Cardiac septum (tissue), 1 donor: ENCODE measurements around the gene CBS. TPM values are rescaled to one million over a fixed set of nuclear protein-coding genes. Genes with fewer than 3 reads are reported as not detected.
"Not testable (repeated sequence)": the region's sequence is repeated elsewhere in the genome, so short reads cannot be mapped to it uniquely, and the experiment has no call there.

Experiments used
- DNase-seq: peaks from one replicate; pipeline ENCODE4 v3.0.0-alpha.2; 2020; ENCODE audit warnings: low spot score
- intact Hi-C: fragments of 100-400 bp; cut with DNase I; formaldehyde crosslinking; loops from one replicate; pipeline ENCODE4 v1.14.0; 2022
- total RNA-seq: library from RNA; stranded (reverse); fragmentation: NEBNext Ultra II Directional; extraction: Animal tissue kit (Norgen Biotek cat#: 25700); gene quantifications from one replicate; pipeline ENCODE4 v1.2.1, GENCODE V29; 2021
- donor health status: DM: no; HTN: no; CAD: no.

CBS gene
- total RNA-seq, 1 donor from 2014 or later, result 15.8 TPM

DNA sequence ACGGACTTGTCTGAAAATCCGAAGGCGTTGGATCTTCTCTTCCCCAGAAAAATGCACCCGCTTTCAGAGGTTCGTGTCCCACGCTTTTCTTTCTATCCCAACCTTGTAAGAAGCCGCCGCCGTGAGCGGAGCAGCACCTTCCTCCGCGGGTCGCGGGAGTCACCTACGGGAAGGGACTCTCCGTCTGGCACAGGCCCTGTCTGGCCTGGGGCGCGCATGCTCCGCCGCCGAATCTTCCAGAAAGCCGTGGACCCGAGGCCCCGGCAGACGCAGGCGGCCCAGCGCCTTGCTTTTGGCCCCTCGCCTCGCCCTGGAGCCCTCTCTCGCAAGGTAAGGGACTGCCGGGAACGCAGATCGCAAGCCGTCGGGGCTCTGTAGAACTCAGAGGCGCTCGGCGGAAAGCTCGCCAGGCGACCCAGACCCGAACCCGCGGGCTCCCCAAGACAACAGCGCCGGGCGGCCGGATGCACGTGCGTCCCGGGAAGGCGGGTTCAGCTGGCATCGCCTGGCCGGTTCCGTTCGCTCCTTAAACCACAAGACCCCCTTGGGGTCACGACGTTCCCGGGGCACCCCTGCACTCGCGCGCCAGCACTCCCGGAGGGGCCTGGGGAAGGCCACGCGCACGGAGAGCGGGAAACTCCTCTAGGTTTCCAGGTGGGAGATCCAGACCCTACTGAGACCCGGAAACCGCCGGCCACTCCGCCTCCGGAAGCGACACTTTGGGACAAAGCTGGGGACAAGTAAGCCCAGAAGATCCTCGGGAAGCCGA, 1.1 kb downstream of the CBS start:
- DNase-seq, intact Hi-C loops: not testable (repeated sequence)

DNA sequence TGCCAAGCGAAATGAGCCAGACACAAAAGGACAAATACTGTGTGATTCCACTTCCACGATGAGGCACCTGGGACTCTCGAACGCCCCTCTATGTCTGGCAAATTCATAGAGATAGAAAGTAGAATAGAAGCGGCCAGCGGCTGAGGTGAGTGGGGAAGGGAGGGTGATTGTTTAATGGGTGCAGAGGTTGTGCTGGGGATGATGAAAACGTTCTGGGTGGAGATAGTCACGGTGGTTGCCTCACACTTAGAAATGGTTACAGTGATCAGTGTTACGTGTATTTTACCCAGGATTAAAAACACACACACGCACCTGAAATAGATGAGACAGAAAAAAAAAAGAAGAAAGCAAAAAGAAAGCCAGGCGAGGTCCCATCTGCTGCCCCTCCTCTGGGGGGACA, 2.9 kb downstream of the CBS start:
- intact Hi-C loops, DNase-seq: not testable (repeated sequence)

DNA sequence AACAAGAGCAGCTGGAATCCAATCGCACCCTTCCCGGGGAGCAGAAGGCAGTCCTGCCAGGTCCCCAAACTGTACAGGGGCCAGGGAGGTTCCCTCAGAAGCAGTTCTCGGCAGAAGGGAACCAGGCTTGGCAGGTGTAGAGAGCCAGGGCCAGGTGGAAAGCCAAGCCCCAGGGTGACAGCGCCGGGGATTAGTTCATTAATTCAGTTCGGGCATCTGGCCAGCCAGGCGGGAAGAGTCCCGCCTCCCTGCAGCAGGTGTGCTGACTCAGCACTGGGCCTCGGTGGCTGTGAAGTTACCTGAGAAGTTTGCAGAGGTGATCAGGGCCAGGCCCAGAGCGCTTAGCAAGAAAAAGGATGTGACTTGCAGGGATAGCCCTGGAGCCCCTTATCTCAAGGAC, 6.0 kb downstream of the CBS start:
- DNase-seq, intact Hi-C loops: not testable (repeated sequence)

DNA sequence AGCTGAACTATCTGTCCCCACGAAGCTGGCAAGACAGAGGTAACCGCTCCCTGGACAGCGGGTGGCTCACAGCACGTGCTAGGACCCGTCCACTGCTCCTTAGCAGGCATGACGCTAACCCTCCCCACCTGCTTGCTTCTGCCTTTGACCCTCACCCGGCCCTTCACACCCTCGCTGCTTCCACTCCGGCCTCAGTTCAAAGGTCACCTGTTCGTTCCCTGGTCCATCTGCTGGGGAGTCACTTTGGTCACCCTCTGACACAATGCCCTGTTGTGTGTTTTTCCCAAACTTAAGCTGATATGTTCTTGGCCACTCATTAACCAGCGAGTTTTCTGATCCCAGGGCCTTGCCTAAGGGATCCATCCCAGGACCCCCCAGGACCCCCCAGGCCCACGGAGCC, 7.6 kb downstream of the CBS start:
- DNase-seq, intact Hi-C loops: not testable (repeated sequence)

DNA sequence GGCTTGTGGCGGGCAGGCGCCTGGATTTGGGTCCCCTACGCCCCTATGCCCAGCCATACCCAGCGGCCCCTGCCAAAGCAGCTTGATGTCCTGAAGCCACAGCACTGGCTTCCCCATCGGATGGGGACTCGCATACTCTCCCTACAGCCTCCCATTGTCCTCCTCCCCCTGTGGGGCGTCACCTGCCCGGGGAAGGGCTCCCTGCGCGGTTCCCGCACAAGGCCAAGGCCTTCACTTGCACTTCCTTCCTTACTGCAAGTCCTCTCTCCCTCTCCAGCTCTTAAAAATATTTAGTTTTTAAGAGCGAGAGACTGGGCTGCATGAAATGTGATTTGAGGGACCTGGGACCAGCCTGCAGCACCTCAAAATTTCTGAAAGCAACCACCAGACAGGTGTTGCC, 8.9 kb downstream of the CBS start:
- intact Hi-C loops, DNase-seq: not testable (repeated sequence)

DNA sequence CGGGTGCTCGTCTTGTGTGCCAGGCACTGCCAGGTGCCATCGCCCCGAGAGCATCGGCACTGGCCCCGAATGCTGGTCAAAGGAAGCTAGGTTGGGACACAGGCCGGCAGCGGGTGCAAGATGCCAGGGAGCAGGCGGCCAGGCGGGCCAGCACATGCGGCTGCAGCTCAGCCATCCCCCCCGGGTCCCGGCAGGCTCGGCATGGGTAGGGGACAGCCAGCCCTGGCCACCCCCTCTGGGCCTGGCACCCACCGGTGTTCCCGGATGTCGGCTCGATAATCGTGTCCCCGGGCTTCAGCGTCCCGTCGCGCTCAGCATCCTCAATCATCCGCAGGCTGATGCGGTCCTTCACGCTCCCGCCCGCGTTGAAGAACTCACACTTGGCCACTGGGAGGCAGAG, 9.6 kb downstream of the CBS start:
- DNase-seq, intact Hi-C loops: not testable (repeated sequence)

DNA sequence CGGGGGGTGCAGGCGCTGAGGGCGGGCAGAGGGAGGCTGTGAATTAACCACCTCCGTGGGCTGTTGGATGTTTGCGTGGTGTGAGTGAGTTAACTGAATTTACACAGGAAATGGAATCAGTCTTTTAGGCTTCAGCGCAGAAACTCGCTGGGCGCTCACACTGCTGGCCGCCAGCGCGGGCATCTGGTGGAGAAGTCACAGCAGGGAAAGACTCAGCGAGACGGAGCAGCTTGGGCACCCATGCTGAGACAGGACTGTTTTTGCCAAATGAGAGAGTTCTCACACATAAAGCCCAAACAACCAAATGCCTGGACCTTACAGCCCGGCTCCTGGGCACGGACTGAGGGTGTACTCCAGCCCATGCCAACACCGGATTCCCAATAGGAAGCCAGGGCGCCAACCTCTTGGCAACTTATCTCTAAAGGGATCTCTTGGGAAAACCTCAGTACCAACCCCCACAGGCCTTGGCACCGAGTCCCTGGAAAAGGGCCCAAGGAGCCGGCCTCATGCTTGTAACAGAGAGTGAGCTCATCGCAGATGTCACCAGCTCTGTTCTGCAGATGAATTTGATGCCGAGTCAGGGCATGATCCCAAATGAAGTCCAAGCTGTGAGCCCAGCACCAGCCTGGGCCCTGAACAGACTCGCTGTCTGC, 11.2 kb downstream of the CBS start:
- intact Hi-C loops, DNase-seq: not testable (repeated sequence)

DNA sequence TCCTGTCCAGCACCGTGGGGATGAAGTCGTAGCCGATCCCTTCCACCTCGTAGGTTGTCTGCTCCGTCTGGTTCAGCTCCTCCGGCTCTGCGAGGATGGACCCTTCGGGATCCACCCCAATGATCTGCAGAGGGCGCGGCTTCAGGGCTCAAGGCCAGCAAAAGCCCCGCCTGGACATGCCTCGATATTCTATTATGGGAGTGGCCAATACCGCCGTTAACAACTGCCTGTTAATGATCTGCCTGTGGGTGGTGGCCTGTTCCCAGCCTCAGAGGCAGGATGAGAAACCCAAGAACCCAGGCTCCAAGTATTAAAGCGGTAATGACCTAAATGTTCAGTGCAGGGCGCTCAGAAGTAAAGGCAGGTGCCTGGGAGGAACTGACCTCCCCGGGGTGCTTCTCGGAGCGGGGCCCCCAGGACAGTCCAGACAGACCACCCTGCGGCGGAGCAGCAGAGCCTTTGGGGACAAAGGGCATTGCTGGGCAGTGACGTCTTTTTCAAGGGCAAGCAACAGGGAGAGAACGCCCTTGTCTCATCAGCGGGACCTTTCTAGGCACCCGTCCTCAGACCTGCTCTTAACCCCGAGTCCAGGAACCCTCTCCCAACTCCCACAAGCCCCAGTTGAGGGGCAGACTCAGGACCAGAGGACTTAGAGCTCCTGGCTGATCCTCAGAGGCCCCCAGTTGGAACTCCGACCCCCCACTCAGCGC, 12.5 kb downstream of the CBS start:
- intact Hi-C loops, DNase-seq: not testable (repeated sequence)

DNA sequence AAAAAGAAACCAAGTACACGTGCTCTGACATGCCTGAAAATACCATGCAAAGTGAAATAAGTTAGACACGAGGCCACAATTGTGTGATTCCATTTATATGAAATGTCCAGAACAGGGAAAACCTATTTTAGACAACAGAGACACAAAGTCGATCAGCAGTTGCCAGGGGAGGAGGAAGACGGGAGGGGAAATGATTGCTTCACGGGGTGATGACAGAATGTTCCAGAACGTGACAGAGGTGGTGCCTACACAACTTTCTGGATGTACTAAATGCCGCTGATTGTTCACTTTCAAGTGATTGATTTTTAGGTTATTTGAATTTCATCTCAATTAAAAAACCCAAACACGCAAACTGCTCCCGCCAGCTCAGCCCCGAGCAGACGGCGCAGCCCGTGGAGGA, 22.5 kb downstream of the CBS start:
- intact Hi-C loops, DNase-seq: not testable (repeated sequence)

DNA sequence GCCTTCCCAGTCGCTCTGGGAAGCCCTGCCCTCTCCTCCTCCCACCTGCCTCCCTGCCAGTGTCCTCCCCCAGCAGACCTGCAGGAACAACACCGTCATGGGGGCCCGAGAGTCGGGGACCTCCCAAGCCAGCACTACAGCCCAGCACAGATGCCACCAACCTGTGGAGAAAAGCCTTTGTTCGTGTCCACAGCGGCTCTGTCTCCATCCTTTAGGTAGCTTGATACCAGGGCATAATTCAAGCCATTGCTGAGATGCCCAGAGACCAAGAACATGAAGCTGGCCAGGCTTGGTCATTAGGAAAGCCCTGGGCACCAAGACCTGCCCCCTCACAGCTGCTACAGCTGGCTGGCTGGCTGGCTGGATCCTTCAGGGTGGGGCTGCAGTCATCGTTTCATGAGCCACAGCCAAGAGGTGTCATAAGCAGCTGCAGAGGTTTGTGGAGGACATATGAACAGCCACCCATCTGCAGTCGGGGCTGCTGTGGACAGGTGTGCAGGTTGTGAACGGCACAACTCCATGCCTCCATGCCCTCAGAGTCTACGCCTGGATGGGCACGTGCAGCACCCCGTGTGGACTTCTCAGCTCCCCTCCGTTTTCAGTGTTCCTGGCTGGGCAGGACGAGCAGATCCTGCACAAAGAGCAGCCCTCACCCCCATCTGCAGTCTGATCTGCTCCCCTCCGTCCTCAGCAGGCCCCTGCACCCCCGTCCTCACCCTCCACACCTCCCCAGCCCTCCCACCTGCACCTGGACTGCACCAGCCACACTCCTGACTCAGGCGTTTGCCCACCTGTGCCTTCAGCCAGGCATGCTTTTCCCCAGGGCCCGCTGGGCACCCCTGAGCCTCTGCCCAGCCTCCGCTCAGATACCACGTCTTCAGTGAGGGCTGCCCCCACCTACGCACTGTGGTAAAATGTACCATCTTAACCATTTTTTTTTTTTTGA, 29.5 kb downstream of the CBS start:
- intact Hi-C loops, DNase-seq: not testable (repeated sequence)

DNA sequence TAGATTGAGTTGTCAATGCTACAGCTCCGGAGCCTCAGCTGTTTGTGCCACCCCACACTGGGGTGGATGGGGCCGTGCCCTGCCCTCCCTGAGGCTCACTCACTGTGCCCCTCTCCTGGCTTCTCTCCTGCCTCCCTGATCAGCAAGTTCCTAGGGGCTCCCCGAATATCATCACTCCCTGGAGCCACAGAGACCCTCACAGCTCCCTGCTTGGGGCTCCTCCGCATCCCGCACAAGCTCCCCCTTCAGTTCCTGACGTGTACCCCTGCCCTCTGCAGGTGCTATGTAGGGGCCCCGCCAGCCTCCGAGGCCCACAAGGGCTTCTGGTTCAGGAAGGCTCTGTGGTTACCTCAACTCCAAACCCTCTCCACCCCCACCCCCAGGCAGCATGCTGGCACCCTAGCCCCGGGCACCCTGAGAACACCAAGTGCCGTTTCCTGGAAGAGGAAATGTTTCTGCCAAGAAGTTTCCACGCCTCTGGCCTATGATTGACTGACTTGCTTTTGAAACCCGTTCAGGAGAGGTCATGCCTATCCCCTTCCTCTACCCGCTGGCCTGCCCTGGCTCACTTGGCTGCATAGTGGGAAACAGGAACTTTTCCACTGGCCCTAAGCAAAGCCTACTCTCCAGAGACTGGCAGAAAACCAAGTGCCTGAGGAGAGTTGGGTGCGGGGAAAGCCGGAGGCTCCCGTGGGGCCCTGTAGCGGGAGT, 30.3 kb downstream of the CBS start:
- DNase-seq, intact Hi-C loops: not testable (repeated sequence)

DNA sequence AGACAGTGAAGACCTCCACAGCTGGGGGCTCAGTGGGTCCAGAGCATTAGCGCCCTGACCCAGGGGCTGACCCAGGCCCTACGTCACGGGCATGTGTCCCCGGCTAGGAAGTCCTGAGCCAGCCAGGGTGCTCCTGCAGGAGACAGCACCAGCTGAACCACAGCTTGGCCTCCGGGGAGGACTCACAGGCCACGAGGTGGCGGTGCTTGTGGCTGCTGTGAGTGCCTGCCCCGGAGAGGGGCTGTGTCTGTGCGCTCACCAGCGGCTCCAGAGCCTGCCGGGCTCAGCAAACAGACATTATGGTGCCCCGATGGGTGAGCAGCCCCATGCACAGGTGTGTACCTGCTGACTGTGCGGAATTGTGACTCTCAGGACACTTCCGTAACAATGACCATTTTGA, 31.1 kb downstream of the CBS start:
- DNase-seq, intact Hi-C loops: not testable (repeated sequence)

DNA sequence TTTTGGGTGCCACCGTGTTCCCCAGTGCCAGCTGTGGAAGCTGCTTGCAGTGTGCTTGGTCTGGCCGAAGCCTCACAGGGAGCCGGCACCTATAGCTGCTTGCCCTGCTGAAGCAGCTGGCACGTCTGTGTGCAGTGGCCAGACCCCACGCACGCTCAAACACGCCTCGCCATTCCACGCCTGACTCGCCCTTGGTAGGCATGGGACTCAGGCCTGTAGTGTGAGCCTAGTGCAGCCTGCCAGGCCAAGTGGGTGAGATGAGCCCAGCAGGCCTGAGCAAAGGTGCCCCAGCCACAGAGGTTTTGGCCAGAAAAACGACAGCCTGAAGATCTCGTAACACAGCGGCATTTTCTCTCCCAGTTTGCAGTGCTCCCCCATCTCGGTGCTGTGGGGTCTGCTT, 32.3 kb downstream of the CBS start:
- intact Hi-C loops, DNase-seq: not testable (repeated sequence)

DNA sequence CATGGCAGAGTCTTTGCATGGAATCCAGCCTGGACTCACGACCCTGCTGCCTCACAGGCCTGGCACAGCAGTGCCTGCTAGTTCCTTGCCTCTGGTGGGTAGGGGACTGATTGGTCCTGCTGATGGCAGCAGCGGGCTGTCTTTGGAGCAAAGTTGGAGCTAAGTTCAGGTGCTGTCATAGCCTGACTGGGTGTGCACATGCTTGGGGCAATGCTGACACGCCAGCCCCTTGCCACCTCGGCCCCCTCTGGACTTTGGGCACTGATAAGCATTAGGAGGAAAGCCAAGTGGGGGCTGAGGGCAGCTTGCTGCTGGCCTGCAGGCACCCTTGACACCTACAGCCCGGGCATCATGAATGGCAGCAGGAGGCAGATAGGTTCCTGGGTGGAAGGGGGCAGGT, 33.5 kb downstream of the CBS start:
- intact Hi-C loops, DNase-seq: not testable (repeated sequence)

DNA sequence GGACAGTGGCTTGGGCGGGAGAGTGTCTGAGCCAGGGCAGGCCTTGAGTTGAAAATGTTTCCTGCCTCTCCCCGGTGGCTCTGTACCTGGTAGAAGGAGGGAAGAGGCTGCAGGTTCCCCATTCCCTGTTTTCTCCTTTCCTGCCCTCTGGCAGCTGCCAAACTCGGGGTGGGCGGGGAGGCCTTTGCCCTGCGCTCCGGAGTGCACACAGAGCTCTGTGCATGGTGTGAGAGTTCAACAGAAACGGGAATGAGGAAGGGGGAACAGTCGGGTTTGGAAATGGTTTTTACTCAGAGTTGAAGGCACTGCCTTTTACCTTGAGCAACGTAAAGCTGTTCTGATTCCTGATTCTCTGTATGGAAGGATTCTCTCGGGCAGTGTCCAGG, 37.0 kb downstream of the CBS start:
- DNase-seq, intact Hi-C loops: not testable (repeated sequence)

DNA sequence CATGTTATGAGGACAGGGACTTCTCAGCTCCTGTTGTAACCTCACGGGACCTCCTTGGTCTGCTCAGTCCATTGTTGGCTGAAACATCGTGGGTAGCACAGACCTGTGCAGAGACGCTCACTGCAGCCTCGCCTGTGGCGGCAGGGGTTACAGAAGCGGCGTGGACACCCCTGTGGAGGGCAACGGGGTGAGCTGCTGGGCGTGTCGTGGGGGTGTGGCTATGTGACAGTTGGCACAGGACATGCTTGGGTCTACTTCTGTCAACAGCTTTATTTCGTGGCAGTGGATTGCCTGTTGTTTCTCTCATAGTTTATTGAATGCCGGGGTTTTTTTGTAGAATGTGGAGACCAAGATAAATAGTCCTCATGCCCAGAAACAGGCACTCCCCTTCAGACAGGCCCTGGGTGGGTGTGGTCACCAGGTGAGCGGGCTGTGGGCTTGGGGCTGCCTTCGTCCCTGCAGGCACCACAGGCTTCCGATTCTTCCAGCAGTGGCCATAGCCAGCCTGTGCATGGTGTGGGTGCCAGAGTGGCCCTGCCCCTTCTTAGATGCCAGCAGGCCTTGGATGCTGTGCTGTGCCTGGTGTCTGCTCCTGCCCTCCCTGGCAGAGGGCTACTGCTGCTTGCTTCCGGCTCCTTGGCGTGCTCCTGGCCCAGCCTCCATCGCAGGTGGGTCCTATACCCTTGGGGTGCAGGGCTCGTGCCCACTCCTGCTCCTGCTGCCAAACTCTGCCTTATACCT, 37.5 kb downstream of the CBS start:
- DNase-seq, intact Hi-C loops: not testable (repeated sequence)

DNA sequence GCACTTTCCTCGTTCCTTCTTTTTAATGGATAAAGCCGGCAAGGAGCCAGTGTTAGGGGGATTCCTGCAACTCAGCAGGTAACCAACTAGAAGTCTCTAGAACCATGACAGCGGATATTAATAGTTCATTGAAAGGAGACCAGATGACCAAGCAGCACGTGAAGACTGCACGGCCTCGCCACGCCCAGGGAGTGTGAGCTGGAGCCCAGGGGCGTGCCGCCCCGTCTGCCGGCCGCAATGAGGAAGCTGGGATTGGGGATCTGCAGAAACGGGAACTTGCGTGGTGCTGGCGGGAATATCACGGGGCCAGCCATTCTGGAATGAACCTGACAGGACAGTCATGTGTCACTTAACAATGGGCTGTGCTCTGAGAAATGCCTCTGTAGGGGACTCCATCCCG, 38.7 kb downstream of the CBS start:
- DNase-seq, intact Hi-C loops: not testable (repeated sequence)

DNA sequence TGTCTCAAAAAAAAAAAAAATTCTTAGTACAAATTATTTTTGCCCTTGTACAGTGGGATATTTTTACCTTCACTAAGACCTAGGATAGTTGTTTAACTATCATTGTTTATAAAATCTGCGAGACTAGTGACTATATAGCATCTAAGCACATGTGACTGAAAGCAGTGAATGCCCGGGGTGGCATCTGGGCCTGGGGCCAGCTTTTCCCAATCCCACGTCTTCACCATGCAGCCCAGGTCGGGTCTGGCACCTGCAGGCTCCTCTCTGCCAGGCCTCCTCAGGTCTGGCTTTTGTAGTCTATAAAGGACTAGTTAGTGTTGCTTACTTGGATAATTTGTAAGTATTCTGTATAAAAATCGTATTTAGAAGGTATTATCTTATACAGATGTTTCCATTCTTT, 40.8 kb downstream of the CBS start:
- intact Hi-C loops, result no loop called here
- no peak for DNase-seq
